ENCODE results near the gene LYPLAL1.

- TF ChIP-seq, protein P1, sequence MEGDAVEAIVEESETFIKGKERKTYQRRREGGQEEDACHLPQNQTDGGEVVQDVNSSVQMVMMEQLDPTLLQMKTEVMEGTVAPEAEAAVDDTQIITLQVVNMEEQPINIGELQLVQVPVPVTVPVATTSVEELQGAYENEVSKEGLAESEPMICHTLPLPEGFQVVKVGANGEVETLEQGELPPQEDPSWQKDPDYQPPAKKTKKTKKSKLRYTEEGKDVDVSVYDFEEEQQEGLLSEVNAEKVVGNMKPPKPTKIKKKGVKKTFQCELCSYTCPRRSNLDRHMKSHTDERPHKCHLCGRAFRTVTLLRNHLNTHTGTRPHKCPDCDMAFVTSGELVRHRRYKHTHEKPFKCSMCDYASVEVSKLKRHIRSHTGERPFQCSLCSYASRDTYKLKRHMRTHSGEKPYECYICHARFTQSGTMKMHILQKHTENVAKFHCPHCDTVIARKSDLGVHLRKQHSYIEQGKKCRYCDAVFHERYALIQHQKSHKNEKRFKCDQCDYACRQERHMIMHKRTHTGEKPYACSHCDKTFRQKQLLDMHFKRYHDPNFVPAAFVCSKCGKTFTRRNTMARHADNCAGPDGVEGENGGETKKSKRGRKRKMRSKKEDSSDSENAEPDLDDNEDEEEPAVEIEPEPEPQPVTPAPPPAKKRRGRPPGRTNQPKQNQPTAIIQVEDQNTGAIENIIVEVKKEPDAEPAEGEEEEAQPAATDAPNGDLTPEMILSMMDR (IDR thresholded peaks at IDR 0.05; ENCODE audit: insufficient read depth, low read length, poor library complexity, severe bottlenecking), result no peak
- TF ChIP-seq EZH2phosphoT487 (conservative IDR thresholded peaks at IDR 0.05; ENCODE audit: low read length), result no peak
Measured at GRCh38 chr1:219257751-219258150, 84.1 kb downstream of the LYPLAL1 start.

Data from SU-DHL-6 (cell line).